22Rv1 (cell line): ENCODE data around the gene NDRG3.

Source experiments
- ZFX ChIP-seq: fragments of 450-650 bp; IDR thresholded peaks from 2 replicates; pipeline ENCODE4 v1.6.1; 2017; ENCODE audit warnings: antibody characterized with exemption, borderline replicate concordance
- TF ChIP-seq, protein P1 (sequence below): fragments of 450-650 bp; IDR thresholded peaks from 2 replicates; pipeline ENCODE4 v1.5.1; 2017; ENCODE audit warnings: mild to moderate bottlenecking

GRCh38 chr20:36752582-36752981, 6.7 kb upstream of the NDRG3 start:
- TF ChIP-seq, protein P1, sequence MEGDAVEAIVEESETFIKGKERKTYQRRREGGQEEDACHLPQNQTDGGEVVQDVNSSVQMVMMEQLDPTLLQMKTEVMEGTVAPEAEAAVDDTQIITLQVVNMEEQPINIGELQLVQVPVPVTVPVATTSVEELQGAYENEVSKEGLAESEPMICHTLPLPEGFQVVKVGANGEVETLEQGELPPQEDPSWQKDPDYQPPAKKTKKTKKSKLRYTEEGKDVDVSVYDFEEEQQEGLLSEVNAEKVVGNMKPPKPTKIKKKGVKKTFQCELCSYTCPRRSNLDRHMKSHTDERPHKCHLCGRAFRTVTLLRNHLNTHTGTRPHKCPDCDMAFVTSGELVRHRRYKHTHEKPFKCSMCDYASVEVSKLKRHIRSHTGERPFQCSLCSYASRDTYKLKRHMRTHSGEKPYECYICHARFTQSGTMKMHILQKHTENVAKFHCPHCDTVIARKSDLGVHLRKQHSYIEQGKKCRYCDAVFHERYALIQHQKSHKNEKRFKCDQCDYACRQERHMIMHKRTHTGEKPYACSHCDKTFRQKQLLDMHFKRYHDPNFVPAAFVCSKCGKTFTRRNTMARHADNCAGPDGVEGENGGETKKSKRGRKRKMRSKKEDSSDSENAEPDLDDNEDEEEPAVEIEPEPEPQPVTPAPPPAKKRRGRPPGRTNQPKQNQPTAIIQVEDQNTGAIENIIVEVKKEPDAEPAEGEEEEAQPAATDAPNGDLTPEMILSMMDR: no peak
- TF ChIP-seq ZFX: no peak
